Epithelial cell of proximal tubule (primary cell): ENCODE data around the gene IZUMO1. TPM values are rescaled to one million over a fixed set of nuclear protein-coding genes. Genes with fewer than 3 reads are reported as not detected.
A peak's percentile ranks its signal among the peaks of the same experiment; 100 is the strongest.

Experiments used
- DNase-seq: peaks from one replicate; pipeline ENCODE4 v3.0.0-alpha.2; 2011; ENCODE audit warnings: low read depth
- H3K4me3 ChIP-seq: 2 replicates; pipeline ENCODE4 v1.5.1; 2011; ENCODE audit warnings: low read depth, mild to moderate bottlenecking, low read length
- CTCF ChIP-seq: conservative IDR thresholded peaks from 2 replicates; pipeline ENCODE4 v1.5.1; 2012; ENCODE audit warnings: low read depth, mild to moderate bottlenecking, low read length
- total RNA-seq: library from RNA; depleted of rRNA; stranded (reverse); fragments of >200 nt; gene quantifications from 2 replicates; pipeline ENCODE4 v1.2.3, GENCODE V29; 2015

The IZUMO1 gene
- total RNA-seq, 1 donor from 2014 or later = not detected

- DNase-seq = no peak
- H3K4me3 ChIP-seq = no peak overlapping the region
- no peak for TF ChIP-seq CTCF
These were observed 5.3 kb downstream of the IZUMO1 start for GRCh38 chr19:48741129-48741999.

- peak within 1 kb of the TSS; percentile 48 for H3K4me3 ChIP-seq
- DNase-seq = no peak
- no peak for TF ChIP-seq CTCF
These were observed 6.3 kb downstream of the IZUMO1 start, which contains the start of gene RASIP1 for GRCh38 chr19:48740164-48740972. TSS of gene RASIP1 (minus strand) at chr19:48740610. CDS start at chr19:48740282, 328 bp downstream.

GRCh38 chr19:48739404-48740163, 7.1 kb downstream of the IZUMO1 start:
- DNase-seq = no peak
- TF ChIP-seq CTCF = no peak
- peak overlapping the region; percentile 48 for H3K4me3 ChIP-seq

- H3K4me3 ChIP-seq = peak overlapping the region; percentile 48
- DNase-seq = no peak
These were observed 7.9 kb downstream of the IZUMO1 start for GRCh38 chr19:48738557-48739403.

GRCh38 chr19:48737360-48737998, 9.2 kb downstream of the IZUMO1 start:
- no peak for TF ChIP-seq CTCF
- DNase-seq = no peak
- H3K4me3 ChIP-seq = no peak overlapping the region

More at GRCh38 chr19:48738557-48739403, 7.9 kb downstream of the IZUMO1 start:
- no peak for TF ChIP-seq CTCF
